A549 (cell line): ENCODE data around the gene MEF2C.

Experiments
- CTCF ChIP-seq: fragments of >200 bp; sonication (Bioruptor Twin); formaldehyde crosslinking; IDR thresholded peaks from 3 replicates; pipeline ENCODE4 v1.5.1; 2016
- ESRRA ChIP-seq: fragments of 150-350 bp; IDR thresholded peaks from 2 replicates; pipeline ENCODE4 v1.6.1; 2014; ENCODE audit warnings: mild to moderate bottlenecking, low read length, borderline replicate concordance
- FOXS1 ChIP-seq: fragments of 250-450 bp; sonication (Bioruptor Pico); IDR thresholded peaks from 2 replicates; pipeline ENCODE4 v1.5.0; 2020; ENCODE audit warnings: mild to moderate bottlenecking, moderate library complexity
- MAZ ChIP-seq: fragments of 150-350 bp; IDR thresholded peaks from 2 replicates; pipeline ENCODE4 v1.6.1; 2014; ENCODE audit warnings: antibody characterized with exemption, low read depth, low read length, borderline replicate concordance
- POLR2A ChIP-seq: IDR thresholded peaks from 2 replicates; pipeline ENCODE4 v1.6.1; 2012; ENCODE audit warnings: mild to moderate bottlenecking, low read length
- SMC3 ChIP-seq: fragments of >200 bp; sonication (Bioruptor Twin); formaldehyde crosslinking; IDR thresholded peaks from 3 replicates; pipeline ENCODE4 v1.6.1; 2018; ENCODE audit warnings: inconsistent platforms
- USF2 ChIP-seq: fragments of 450-650 bp; IDR thresholded peaks from 2 replicates; pipeline ENCODE4 v1.6.1; 2014; ENCODE audit warnings: antibody characterized with exemption

- no peak for TF ChIP-seq CTCF
- no peak for TF ChIP-seq USF2
- no peak for TF ChIP-seq FOXS1
- TF ChIP-seq SMC3 = no peak
- no peak for TF ChIP-seq POLR2A
- no peak for TF ChIP-seq ESRRA
- no peak for TF ChIP-seq MAZ
Observed at GRCh38 chr5:88819301-88819999, 63.5 kb downstream of the MEF2C start.
